ENCODE measurements around the gene PACRG. TPM values are rescaled to one million over a fixed set of nuclear protein-coding genes. Genes with fewer than 3 reads are reported as not detected.

The PACRG gene
- total RNA-seq, 2 experiments from 2014 or later = not detected

- intact Hi-C loops (cut with DNase I, micrococcal nuclease) = no loop called here
- H3K27ac Mint-ChIP-seq = no peak overlapping the region
- no peaks in the 10 kb centered on the region for H3K36me3 Mint-ChIP-seq (ENCODE audit: low read depth)
- no peaks in the 10 kb centered on the region for H3K4me1 Mint-ChIP-seq
- ChIA-PET CTCF (no interaction called here), POLR2A (no interaction called here)
- H3K27me3 Mint-ChIP-seq = peaks cover 3% of the 10 kb centered on the region
- ATAC-seq (no peak), DNase-seq (no peak)
- H3K4me3 Mint-ChIP-seq = no peak overlapping the region
- H3K9me3 Mint-ChIP-seq (ENCODE audit: low read depth) = no peaks in the 10 kb centered on the region
Measured at GRCh38 chr6:163188746-163189145, 461.0 kb downstream of the PACRG start.

GRCh38 chr6:163189609-163190008 lies 461.8 kb downstream of the PACRG start:
- H3K27me3 Mint-ChIP-seq = peaks cover 3% of the 10 kb centered on the region
- ATAC-seq (no peak), DNase-seq (no peak)
- H3K27ac Mint-ChIP-seq = no peak overlapping the region
- no peaks in the 10 kb centered on the region for H3K36me3 Mint-ChIP-seq (ENCODE audit: low read depth)
- H3K9me3 Mint-ChIP-seq (ENCODE audit: low read depth) = no peaks in the 10 kb centered on the region
- H3K4me3 Mint-ChIP-seq = no peak overlapping the region
- CTCF ChIA-PET = no interaction called here
- POLR2A ChIA-PET = no interaction called here
- H3K4me1 Mint-ChIP-seq = no peaks in the 10 kb centered on the region
- intact Hi-C loops (cut with DNase I, micrococcal nuclease) = no loop called here

- Mint-ChIP-seq H3K4me3 (no peak overlapping the region), H3K4me1 (no peaks in the 10 kb centered on the region), H3K36me3 (ENCODE audit: low read depth) (no peaks in the 10 kb centered on the region), H3K9me3 (ENCODE audit: low read depth) (no peaks in the 10 kb centered on the region), H3K27ac (no peak overlapping the region), H3K27me3 (peaks cover 3% of the 10 kb centered on the region)
- CTCF ChIA-PET = no interaction called here
- DNase-seq = no peak
- POLR2A ChIA-PET = no interaction called here
- intact Hi-C loops (cut with DNase I, micrococcal nuclease) = no loop called here
- ATAC-seq = no peak
Measured at GRCh38 chr6:163190786-163191185, 463.0 kb downstream of the PACRG start.

DNA sequence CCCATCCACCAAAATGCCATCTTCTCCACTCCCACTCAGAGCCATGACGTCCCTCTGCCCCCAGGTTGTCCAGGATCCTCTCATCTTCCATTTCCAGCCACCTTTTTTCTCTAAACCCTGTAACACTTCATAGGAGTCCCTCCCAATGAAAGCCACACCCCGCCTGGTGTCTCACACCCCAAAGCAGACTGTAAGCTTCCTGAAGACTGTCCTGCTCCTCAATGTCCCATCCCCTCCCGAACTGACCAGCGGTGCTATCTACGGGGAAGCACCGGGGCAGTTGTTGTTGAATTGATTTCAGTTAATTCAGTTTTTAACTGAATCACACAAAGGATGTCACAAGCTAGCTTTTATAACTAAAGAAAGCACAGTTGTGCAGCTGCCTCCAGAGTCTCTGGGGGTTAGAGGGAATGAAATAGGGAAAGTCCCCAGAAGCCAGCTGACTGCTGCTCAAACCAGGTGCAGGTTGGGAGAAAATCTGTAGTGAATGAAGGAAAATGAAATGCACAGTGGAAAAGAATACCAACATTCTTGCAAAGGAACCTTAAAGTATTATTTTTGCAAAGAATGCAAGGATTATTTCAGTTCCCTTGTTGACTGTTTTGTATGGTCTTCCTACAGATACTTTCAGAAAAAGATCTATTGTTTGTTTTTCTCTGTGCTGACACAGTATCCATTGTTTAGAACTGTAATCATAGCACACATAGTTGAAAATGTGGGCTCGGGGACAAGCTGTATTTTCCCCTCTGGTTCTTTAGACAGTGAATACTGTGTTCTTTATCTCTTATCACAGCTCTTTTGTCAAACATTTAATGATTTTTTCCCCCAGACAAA lies 464.1 kb downstream of the PACRG start:
- H3K9me3 Mint-ChIP-seq (ENCODE audit: low read depth) = no peaks in the 10 kb centered on the region
- ChIA-PET POLR2A (no interaction called here), CTCF (no interaction called here)
- intact Hi-C loops (cut with DNase I, micrococcal nuclease) = no loop called here
- ATAC-seq = no peak
- H3K4me1 Mint-ChIP-seq = no peaks in the 10 kb centered on the region
- peaks cover 3% of the 10 kb centered on the region for H3K27me3 Mint-ChIP-seq
- no peak overlapping the region for H3K27ac Mint-ChIP-seq
- DNase-seq = no peak
- no peak overlapping the region for H3K4me3 Mint-ChIP-seq
- no peaks in the 10 kb centered on the region for H3K36me3 Mint-ChIP-seq (ENCODE audit: low read depth)

DNA sequence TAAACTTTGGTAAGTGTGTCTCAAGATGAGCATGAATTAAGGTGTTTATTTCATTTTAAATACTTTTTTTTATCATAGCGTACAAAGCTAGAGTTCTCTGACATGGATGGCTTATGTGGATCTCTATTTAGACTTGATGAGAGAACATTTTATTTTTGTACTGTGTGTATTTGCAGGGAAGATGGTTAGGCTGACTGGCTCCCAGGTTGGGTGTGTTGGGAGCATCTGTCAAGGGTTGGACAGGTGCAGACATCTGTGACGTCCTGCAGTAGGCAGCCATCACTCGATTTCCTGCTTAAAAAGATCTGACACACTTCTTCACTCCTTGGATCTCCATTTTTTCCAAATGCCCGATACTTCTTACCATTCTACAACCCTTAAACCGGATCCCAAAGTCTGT lies 464.8 kb downstream of the PACRG start:
- intact Hi-C loops (cut with DNase I, micrococcal nuclease) = no loop called here
- CTCF ChIA-PET = no interaction called here
- POLR2A ChIA-PET = no interaction called here
- DNase-seq = no peak
- Mint-ChIP-seq H3K4me3 (no peak overlapping the region), H3K27me3 (peaks cover 3% of the 10 kb centered on the region), H3K27ac (no peak overlapping the region), H3K9me3 (ENCODE audit: low read depth) (no peaks in the 10 kb centered on the region), H3K36me3 (ENCODE audit: low read depth) (no peaks in the 10 kb centered on the region), H3K4me1 (no peaks in the 10 kb centered on the region)
- ATAC-seq = no peak

DNA sequence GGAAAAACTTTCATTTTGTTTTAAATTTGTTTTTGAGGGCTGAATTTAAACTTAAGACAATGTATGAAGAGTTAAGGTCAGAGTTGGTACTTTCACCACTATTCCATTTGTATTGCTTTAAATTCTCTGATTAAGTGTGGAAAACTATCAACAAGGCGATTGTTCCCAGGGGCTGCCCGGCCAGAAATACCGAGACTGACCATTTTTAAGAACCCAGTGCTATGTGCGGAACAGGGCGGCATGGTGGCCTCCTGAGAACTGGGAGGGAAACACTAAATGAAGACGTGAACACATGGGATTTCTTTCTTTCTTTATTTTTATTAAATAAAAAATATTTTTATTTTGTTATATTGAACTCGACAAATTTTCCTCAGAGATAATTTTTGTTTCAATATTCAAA lies 465.6 kb downstream of the PACRG start:
- no peaks in the 10 kb centered on the region for H3K9me3 Mint-ChIP-seq (ENCODE audit: low read depth)
- DNase-seq (no peak), ATAC-seq (no peak)
- H3K27me3 Mint-ChIP-seq = peaks cover 3% of the 10 kb centered on the region
- intact Hi-C loops (cut with DNase I, micrococcal nuclease) = no loop called here
- no peak overlapping the region for H3K4me3 Mint-ChIP-seq
- CTCF ChIA-PET = no interaction called here
- no peaks in the 10 kb centered on the region for H3K4me1 Mint-ChIP-seq
- POLR2A ChIA-PET = no interaction called here
- H3K36me3 Mint-ChIP-seq (ENCODE audit: low read depth) = no peaks in the 10 kb centered on the region
- no peak overlapping the region for H3K27ac Mint-ChIP-seq

DNA sequence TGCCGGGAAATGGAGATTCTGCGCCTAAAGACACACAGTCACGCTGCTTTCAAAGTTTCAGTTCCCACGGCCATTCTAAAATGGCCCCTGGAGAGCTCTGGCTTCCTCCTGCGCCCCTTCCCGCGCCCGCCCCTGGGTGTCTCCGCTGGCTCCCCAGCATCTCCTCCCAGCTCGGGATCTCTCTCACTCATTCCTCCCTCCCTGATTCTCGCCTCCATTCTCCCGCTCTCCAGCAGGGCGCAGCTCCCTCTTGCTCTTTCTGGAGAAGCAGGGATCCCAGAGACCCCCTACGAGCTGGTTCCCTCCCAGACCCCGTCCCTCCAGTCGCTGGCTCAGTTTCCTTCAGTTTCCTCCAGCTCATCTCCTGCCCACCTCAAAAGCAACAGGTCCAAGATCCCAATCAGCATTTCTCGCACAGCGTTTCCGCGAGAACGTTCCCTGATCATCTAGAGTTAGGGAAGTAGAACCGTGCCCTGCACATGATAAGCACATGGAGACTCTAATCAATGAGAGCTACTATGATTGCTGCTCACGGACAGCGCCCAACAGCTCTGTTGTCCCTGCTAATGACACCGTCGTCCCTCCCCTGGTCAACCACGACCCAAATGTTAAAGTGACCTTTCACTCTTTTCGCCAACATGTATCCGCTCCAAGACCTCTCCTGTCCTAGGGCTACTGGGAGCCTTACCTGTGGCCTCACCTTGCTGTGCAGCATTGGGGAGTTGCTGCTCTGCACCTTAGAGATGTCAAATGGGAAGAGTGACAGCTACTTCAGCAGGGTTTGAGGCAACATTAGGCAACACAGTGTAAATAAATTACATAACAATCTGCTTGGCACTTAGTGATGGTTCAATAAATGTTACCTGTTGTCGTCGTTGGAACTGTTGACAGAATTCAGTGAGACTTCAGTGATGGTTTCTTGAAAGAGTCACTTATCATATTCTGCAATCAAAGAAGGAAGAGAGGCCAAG lies 468.2 kb downstream of the PACRG start:
- ATAC-seq = no peak
- H3K9me3 Mint-ChIP-seq (ENCODE audit: low read depth) = no peaks in the 10 kb centered on the region
- H3K27me3 Mint-ChIP-seq = peaks cover 5% of the 10 kb centered on the region
- no peaks in the 10 kb centered on the region for H3K36me3 Mint-ChIP-seq (ENCODE audit: low read depth)
- H3K27ac Mint-ChIP-seq = no peak overlapping the region
- H3K4me1 Mint-ChIP-seq = no peaks in the 10 kb centered on the region
- intact Hi-C loops (cut with DNase I, micrococcal nuclease) = no loop called here
- ChIA-PET POLR2A (no interaction called here), CTCF (no interaction called here)
- no peak overlapping the region for H3K4me3 Mint-ChIP-seq
- DNase-seq = no peak

DNA sequence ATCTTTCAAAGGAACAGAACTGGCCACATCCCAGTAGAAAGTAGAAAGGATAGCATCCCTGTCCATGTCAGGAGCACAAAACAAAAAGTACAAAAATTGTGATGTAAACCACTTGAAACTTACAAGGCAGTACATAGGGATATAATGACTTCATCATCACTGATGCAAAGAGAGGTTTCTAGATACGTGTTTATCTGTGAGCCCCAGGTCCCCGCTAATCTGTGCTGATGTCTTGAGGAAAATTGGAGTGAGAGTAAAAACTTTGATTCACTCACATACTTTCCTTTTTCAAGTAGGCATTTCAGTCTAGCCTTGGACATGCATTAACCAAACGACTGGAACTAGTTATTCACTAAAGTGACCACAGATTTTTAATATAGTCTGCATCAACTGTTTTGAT lies 470.1 kb downstream of the PACRG start:
- intact Hi-C loops (cut with DNase I, micrococcal nuclease) = no loop called here
- CTCF ChIA-PET = no interaction called here
- no peaks in the 10 kb centered on the region for H3K9me3 Mint-ChIP-seq (ENCODE audit: low read depth)
- ATAC-seq (no peak), DNase-seq (no peak)
- POLR2A ChIA-PET = no interaction called here
- H3K36me3 Mint-ChIP-seq (ENCODE audit: low read depth) = no peaks in the 10 kb centered on the region
- H3K27me3 Mint-ChIP-seq = peaks cover 4% of the 10 kb centered on the region
- no peak overlapping the region for H3K27ac Mint-ChIP-seq
- H3K4me3 Mint-ChIP-seq = no peak overlapping the region
- no peaks in the 10 kb centered on the region for H3K4me1 Mint-ChIP-seq

DNA sequence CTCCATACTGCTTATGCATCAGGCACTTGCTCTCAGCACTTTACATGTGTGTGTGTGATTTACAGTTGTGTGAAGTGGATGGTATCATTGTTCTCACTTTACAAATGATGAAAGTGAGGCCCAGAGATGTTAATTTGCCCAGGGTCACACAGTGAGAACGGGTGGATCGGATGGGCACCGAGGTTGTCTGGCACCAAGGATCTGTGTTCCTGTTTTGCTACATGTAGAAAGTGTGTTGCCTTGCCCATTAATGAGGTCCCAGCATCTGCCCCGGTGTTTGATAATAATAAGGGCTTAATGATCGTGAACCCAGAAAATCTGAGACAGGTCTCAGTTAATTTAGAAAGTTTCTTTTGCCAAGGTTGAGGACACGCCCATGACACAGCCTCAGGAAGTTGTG lies 470.6 kb downstream of the PACRG start:
- H3K36me3 Mint-ChIP-seq (ENCODE audit: low read depth) = no peaks in the 10 kb centered on the region
- ATAC-seq (no peak), DNase-seq (no peak)
- H3K4me3 Mint-ChIP-seq = no peak overlapping the region
- H3K9me3 Mint-ChIP-seq (ENCODE audit: low read depth) = no peaks in the 10 kb centered on the region
- intact Hi-C loops (cut with DNase I, micrococcal nuclease) = no loop called here
- ChIA-PET CTCF (no interaction called here), POLR2A (no interaction called here)
- peaks cover 4% of the 10 kb centered on the region for H3K27me3 Mint-ChIP-seq
- no peaks in the 10 kb centered on the region for H3K4me1 Mint-ChIP-seq
- no peak overlapping the region for H3K27ac Mint-ChIP-seq

DNA sequence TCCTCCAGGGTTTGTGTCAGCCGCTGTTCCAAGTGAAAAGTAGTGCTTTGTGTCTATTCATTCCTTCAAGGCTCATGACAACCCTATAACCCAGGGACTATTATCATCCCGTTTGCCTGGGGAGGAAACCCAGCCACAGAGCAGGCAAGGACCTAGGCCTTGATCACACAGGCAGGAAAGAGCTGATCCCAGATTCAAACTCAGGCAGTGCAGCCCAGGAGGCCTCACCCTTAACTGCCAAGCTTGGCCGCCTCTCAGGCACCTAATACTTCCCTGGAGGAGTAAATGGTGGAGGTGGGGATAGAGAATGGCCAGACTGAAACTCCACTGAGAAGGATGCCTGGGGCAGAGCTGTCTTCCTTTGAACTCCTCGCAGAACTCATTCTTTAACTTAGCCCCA lies 471.6 kb downstream of the PACRG start:
- POLR2A ChIA-PET = no interaction called here
- CTCF ChIA-PET = interaction anchor here (0.8 kb wide), 1 partner anchor 9 kb away, joined by 3 read pairs; no protein-coding TSS in a partner anchor
- H3K4me3 Mint-ChIP-seq = no peak overlapping the region
- intact Hi-C loops (cut with DNase I, micrococcal nuclease) = no loop called here
- no peak for DNase-seq
- no peaks in the 10 kb centered on the region for H3K36me3 Mint-ChIP-seq (ENCODE audit: low read depth)
- no peaks in the 10 kb centered on the region for H3K9me3 Mint-ChIP-seq (ENCODE audit: low read depth)
- no peak overlapping the region for H3K27ac Mint-ChIP-seq
- peaks cover 4% of the 10 kb centered on the region for H3K27me3 Mint-ChIP-seq
- ATAC-seq = no peak
- no peaks in the 10 kb centered on the region for H3K4me1 Mint-ChIP-seq

GRCh38 chr6:163200289-163200688 lies 472.5 kb downstream of the PACRG start:
- no peak for DNase-seq
- Mint-ChIP-seq H3K27ac (no peak overlapping the region), H3K9me3 (ENCODE audit: low read depth) (no peaks in the 10 kb centered on the region)

DNA sequence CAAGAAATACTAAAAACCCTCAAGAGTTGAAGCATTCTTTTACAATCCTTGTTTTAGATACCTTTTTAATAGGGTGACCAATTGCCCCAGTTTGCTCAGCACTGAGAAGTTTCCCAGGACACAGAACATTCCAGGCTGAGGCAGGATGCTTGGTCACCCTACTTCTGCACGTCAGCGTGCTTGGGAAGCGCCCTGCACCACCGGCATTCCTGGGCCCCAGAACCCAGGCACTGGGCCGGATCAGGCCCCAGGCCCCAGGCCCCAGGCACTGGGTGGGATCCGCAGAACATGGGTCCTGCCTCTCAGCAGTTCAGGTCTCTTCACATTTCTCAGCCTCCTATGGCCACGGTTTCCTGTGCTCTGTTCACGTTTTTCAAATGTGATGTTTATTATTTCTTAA lies 472.9 kb downstream of the PACRG start:
- intact Hi-C loops (cut with DNase I, micrococcal nuclease) = no loop called here
- Mint-ChIP-seq H3K36me3 (ENCODE audit: low read depth) (no peaks in the 10 kb centered on the region), H3K27me3 (peaks cover 4% of the 10 kb centered on the region), H3K4me3 (no peak overlapping the region), H3K9me3 (ENCODE audit: low read depth) (no peaks in the 10 kb centered on the region), H3K4me1 (no peaks in the 10 kb centered on the region), H3K27ac (no peak overlapping the region)
- ChIA-PET POLR2A (no interaction called here), CTCF (no interaction called here)
- no peak for DNase-seq
- no peak for ATAC-seq

More at GRCh38 chr6:163200289-163200688, 472.5 kb downstream of the PACRG start:
- ChIA-PET POLR2A (no interaction called here), CTCF (no interaction called here)
- intact Hi-C loops (cut with DNase I, micrococcal nuclease) = no loop called here
- H3K4me3 Mint-ChIP-seq = no peak overlapping the region
- H3K4me1 Mint-ChIP-seq = no peaks in the 10 kb centered on the region
- no peak for ATAC-seq
- H3K27me3 Mint-ChIP-seq = peaks cover 4% of the 10 kb centered on the region
- no peaks in the 10 kb centered on the region for H3K36me3 Mint-ChIP-seq (ENCODE audit: low read depth)
